Fibroblast of the conjunctiva (primary cell): ENCODE data around the gene GIMD1.
"Not testable (repeated sequence)": the region's sequence is repeated elsewhere in the genome, so short reads cannot be mapped to it uniquely, and the experiment has no call there.

Experiments used
- DNase-seq: peaks from one replicate; pipeline ENCODE4 v3.0.0-alpha.2; 2010; ENCODE audit warnings: low read depth

The GIMD1 gene

GRCh38 chr4:106368678-106369077, at the start of gene GIMD1:
GIMD1 (minus strand) TSS chr4:106368778; CDS start chr4:106367435, 1,343 bp downstream.
- DNase-seq, result no peak

DNA sequence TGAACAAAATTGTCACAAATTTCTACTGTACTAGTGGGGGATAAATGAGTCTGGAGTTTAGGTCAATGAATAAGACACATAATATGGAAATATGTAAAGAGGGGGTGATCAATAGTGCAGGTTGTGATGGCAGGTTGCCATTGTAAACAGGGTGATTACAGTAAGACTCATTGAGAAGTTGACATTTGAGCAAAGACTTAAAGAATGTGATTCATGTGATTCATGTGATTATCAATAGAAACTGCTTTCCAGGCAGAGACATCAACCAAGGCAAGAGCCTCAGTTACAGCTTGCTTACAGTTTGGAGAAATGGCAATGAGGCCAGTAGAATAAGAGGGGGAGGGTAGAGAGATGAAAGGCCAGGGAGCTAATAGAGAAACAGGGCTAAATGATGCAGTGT, 45.8 kb upstream of the GIMD1 start:
- DNase-seq, result no peak

DNA sequence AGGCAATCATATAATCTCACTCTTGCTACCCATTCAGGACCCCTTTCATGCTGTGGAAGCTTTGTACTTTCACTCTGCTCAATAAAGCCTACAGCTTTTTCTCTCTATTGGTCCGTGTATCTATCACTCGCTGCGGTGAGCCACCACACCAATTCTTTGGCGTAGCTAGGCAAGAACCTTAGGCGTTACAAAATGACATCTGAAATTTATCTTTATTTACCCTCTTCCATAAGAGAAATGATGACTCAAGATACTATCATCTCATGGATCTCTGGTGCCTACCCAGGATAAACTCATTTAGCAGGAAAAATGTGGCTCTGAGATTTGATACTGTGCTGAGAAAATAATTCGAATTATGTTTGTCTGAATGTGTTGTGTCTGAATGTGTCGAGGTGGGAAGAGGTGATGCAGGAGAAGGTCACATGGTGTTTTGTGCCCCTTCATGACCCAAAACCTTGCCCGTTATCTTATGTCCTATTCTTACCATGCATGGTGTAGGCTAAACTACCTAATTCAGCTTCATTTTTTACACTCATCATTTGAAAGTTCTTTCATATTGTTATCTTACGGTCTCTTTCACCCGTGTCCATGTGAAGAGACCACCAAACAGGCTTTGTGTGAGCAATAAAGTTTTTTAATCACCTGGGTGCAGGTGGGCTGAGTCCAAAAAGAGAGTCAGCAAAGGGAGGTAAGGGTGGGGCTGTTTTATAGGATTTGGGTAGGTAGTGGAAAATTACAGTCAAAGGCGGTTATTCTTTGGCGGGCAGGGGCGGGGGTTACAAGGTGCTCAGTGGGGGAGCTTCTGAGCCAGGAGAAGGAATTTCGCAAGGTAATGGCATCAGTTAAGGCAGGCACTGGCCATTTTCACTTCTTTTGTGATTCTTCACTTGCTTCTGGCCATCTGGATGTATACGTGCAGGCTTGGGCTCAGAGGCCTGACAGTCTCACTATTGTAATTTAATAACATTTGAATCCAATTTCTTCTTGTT, 41.6 kb upstream of the GIMD1 start:
- no peak for DNase-seq

DNA sequence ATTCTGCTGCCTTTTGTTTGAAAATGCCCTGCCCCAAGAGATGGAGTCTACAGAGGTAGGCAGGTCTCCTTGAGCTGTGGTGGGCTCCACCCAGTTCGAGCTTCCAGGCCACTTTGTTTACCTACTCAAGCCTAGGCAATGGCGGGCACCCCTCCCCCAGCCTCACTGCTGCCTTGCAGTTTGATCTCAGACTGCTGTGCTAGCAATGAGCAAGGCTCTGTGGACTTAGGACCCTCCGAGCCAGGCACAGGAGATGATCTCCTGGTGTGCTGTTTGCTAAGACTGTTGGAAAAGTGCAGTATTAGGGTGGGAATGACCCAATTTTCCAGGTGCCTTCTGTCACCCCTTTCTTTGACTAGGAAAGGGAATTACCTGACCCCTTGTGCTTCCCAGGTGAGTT, 39.4 kb upstream of the GIMD1 start:
- DNase-seq, result not testable (repeated sequence)

DNA sequence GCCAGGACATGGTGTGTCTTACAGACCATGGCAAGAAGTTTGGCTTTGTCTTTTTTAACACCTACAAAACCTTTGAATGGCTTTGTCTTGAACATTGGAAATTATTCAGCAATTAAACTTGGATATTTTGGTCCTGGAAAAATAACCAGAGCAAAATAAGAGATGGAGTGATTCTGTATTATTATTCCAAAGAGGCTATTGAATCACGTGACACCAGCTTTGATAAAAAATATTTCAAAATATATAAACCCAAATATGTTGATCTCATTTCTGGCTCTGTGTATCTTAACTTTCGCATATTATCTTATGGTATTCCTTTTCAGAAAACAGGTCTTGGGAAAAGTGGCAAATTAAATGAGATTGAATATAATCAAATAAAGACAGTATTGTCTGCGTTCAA, 32.6 kb upstream of the GIMD1 start:
- no peak for DNase-seq

DNA sequence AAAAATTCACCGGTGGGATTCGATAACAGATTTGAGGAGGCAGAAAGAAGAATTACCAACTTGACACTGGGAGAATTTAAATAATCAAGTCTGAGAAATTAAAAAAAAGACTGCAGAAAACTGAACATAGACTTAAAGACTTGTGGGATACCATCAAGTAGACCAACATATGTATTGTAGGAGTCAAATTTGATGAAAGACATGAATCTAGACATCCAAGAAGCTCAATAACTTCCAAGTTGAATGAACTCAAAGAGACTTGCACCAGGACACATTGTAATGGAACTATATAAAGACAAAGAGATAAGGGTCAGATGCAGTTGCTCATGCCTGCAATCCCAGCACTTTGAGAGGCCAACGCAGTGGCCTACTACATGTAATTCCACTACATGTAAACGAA, 30.3 kb upstream of the GIMD1 start:
- not testable (repeated sequence) for DNase-seq

DNA sequence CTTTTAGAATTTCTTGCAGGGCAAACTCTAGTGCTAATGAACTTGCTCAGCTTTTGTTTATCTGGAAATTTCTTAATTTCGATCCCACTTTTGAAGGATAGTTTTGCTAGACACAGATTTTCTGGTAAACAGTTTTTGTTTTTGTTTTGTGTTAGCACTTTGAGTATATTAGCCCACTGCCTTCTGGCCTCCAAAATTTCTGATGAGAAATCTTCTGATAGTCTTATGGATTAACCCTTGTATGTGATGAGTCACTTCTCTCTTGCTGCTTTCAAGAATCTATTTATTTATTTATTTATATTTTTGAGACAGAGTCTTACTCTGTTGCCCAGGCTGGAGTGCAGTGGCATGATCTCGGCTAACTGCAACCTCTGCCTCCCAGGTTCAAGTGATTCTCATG, 27.0 kb upstream of the GIMD1 start:
- DNase-seq, result no peak

DNA sequence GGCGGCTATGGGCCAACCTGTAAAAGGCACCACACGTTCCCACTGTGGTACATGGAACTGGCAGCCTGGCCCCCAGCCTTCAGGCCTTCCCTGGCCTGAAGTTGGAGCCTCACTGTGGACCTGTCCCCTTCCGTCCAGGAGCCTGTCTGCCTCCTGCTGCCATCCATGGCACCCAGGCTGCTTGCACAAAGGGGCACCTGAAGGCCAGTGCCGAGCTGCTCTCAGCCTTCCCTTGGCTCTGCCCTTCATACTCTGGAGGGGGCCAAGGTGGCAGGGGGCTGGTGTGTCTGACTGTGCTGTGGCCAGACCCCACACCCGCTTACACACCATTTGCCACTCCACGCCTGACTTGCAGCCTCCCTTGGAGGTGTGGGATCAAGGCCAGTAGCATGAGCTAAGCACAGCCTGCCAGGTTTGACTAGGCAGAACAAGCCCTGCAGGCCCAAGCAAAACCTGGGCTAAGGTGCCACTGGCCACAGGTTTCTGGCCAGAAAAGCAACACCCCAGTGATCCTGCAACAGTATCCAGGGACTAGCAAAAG, 17.3 kb upstream of the GIMD1 start:
- DNase-seq, result no peak

DNA sequence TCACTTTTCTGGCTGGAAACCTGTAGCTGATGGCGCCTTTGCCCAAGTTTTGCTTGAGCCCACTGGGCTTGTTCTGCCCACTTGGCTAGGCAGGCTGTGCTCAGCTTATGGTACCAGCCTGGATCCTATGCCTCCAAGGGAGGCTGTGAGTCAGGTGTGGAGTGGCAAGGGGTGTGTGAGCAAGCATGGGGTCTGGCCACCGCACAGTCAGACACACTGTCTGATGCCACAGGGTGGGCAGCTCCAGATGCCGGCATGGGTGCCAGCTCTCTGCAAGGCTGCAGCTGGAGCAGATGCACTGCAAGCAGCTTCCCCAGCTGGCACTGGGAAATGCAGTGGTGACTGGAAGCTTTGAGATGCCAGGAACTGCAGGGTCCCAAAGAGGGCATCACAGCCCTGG, 16.3 kb upstream of the GIMD1 start:
- DNase-seq, result no peak

DNA sequence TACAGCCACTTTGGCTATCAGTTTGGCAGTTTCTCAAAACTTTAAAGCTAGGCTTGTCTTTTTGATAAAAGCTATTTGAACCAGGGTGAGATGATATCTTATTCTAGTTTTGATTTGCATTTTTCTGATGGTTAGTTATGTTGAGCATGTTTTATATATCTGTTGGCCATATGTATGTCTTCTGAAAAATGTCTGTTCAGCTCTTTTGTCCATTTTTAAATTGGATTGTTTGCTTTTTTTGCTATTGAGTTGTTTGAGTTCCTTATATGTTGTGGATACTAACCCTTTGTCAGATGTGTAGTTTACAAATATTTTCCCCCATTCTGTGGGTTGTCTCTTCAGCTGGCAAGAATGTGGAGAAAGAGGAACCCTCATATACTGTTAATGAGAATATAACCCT, 11.6 kb upstream of the GIMD1 start:
- DNase-seq, result no peak

- no peak for DNase-seq
These were observed 4.4 kb upstream of the GIMD1 start for GRCh38 chr4:106373026-106373425.

DNA sequence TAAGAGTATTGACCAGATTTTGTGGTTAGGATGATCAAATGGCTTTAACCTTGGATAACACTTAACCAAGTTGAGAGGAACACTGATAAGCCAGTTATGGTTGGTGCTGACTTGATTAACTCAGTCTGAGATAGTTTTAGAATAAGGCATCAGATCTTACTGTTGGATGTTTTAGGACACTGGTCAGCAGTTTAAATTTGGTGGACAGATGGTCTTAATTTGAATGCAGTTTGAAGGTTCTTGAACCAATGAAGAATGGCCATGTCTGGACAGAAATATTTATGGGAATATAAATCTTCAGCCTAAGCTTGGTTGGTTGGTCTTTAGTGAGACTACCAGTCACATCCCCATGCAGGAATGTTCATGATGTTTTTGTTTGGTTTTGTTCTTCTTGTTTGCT, 2.6 kb upstream of the GIMD1 start:
- DNase-seq, result no peak

DNA sequence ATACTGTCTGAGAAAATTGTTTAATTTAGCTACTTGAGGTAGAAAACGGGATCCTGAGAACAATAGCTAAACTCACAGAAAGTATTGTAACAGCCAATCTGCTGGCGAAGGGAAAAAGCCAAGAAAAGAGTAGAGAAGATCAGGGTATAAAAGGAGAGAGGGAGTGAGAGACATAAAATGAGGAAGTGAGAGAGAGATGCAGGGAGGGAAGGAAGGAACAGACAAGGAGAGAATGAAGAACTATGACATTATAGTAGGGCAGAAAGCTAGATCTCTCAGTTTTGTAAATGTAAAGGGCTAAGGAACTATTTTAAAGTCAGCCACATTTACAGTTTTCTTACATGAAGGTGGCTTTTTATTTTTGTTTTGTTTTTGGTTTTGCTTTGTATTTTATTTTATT, 1.6 kb upstream of the GIMD1 start:
- DNase-seq, result no peak

- peak; percentile 86 for DNase-seq
These were observed 980 bp upstream of the GIMD1 start for GRCh38 chr4:106369456-106370060.

DNA sequence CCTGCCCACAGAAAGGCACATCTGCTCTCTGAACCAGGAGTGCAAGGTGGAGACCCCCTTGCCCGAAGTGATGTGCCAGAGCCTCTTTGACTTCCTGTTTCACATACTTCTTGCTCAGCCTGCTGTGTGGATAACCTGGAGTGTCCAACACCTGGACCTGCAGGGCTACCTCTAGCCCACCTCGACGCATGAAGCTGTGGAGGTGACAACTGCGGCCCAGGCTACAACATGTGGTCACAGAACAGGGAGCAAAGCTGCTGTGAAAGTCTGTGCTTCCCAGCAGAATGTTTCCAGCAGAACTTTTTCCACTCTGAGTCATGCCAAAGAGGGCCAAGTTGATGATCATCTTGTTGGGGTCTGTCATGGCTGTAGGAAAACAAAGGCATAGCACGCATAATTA, 1.5 kb downstream of the GIMD1 start:
- no peak for DNase-seq

GRCh38 chr4:106366026-106366425, 2.6 kb downstream of the GIMD1 start:
- no peak for DNase-seq

DNA sequence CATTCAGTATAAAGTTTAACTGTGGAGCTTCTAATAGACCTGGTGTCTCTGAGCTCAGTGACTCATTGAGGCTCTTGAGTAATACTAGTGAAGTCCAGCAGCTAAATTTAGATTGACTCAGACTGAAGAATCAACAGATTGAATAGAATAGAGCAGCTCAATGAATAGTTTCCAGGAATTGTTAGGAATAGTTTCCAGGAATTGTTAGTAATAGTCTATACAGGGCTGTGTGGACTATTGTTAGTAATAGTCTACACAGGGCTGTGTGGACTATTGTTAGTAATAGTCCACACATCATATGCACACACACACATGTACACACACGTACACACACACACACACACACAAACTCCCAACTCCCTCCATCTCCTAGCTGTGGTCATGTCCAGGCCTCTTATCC, 3.0 kb downstream of the GIMD1 start:
- peak; percentile 70 for DNase-seq

DNA sequence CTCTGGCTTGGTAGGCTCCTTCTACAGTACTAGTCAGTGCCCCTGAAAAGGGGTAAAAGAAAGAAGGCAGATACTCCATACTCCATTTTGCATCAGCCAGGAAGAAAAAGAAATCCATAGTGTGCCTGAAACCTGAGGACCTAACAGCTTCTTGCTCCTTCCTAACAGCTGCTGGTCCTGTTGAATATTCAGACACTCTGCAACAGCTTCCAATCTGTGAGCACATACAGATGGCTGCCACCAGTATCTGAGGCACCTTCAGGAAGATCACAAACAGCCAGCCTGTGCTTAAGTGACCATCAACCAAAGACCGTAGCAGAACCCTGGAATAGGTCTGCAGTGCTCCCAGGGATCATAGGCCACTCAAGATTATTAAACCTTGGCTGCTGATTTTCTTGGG, 4.3 kb downstream of the GIMD1 start:
- no peak for DNase-seq

- no peak for DNase-seq
These were observed 6.3 kb downstream of the GIMD1 start for GRCh38 chr4:106362086-106362825.

DNA sequence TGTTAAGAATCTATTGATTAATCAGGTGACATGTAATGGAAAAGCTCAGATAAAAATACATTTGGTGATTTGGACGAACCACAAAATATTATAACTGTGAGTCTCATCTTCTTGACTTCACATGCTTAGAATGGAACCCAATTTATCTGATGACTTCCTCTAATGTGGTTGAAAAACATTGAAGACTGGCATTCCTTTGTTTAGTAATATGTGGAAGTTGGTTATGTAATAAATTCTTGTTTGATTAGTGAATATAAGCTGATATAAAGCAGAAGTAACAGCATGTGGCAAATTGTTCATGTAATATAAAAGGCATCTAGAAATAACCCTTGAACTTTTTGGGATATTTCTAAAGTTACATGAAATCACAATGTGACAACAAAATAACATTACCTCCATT, 9.7 kb downstream of the GIMD1 start:
- no peak for DNase-seq

DNA sequence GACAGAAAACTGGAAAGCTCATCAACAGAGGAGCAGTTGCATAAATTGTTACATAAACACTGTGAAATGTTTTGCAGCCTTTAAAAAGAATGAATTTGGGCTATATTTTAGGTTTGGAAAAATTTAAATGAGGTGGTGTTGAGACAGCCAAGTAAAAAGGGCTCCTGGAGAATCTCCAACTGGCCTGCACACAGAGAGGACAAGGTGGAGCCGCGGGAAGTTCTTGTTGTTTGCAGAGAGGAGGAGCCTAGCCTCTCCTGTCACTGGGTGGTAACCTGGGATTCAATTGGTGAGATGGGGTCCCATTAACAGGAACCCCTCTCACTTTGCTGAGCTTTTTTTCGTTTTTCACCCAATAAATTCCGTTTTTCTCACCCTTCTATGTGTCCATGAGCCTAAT, 13.4 kb downstream of the GIMD1 start:
- no peak for DNase-seq

DNA sequence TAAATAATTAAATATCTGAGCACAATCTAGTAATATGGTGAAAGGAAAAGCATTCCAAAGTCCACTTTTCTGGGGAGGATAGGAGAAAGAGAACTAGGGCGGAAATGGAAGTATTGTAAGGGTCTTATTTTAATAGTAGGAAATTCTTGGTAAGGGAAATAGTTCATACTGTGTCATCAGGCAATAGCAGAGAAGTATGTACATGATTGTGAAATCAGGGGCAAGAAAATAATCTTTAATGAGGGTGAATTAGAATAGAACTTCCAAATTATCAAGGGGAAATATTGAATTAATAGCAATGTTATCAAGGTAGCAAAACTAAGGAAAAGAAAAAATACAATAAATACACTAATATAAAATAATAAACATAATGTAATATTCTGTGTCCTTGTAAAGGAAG, 14.8 kb downstream of the GIMD1 start:
- DNase-seq, result no peak

- DNase-seq, result no peak
These were observed 17.6 kb downstream of the GIMD1 start for GRCh38 chr4:106351016-106351415.
